H1 (cell line): ENCODE results near the gene HES2. TPM values are rescaled to one million over a fixed set of nuclear protein-coding genes. Genes with fewer than 3 reads are reported as not detected.

Experiments used
- ATF2 ChIP-seq: IDR thresholded peaks from 2 replicates; pipeline ENCODE4 v1.6.1; 2012; ENCODE audit warnings: low read length, inconsistent platforms
- CBX8 ChIP-seq: fragments of 300-800, 300-1000 bp; sonication (generic); IDR thresholded peaks from 2 replicates; pipeline ENCODE4 v1.7.1; 2016; ENCODE audit warnings: low read depth, low read length, borderline replicate concordance
- HDAC2 ChIP-seq, 2 experiments: fragments of 300-600 bp in 1 of 2; sonication (generic) in 1 of 2; IDR thresholded peaks; 2 replicates each; pipeline ENCODE4 v1.6.1; 2011 to 2012; ENCODE audit warnings: low read depth in 2 of 2, low read length in 2 of 2, mild to moderate bottlenecking in 2 of 2, moderate library complexity in 2 of 2, borderline replicate concordance in 1 of 2, inconsistent platforms in 1 of 2
- polyA plus RNA-seq, 7 experiments: library from polyadenylated mRNA; depleted of rRNA in 3 of 7; stranded (reverse) in 5 of 7; unstranded in 2 of 7; fragments of >200 nt in 5 of 7; fragments of 200-250 nt in 2 of 7; gene quantifications; 1 replicate in 5 of 7; 2 replicates in 1 of 7; 4 replicates in 1 of 7; pipeline versions ENCODE4 v1.2.1 to v1.2.3, GENCODE V29; 2011 to 2013; ENCODE audit warnings: missing spikeins in 2 of 7, mixed read lengths in 2 of 7
- total RNA-seq: library from RNA; stranded (reverse); fragmentation: NEBNext Ultra II Directional; extraction: Animal tissue kit (Norgen Biotek cat#: 25700); gene quantifications from 2 replicates; pipeline ENCODE4 v1.2.1, GENCODE V29; 2021

The HES2 gene
- total and polyA plus RNA-seq, 2 of the 8 experiments (the other 6 are each of a cell fraction or from before 2014, with no cell fraction given), result 0.15 to 0.53 TPM

DNA sequence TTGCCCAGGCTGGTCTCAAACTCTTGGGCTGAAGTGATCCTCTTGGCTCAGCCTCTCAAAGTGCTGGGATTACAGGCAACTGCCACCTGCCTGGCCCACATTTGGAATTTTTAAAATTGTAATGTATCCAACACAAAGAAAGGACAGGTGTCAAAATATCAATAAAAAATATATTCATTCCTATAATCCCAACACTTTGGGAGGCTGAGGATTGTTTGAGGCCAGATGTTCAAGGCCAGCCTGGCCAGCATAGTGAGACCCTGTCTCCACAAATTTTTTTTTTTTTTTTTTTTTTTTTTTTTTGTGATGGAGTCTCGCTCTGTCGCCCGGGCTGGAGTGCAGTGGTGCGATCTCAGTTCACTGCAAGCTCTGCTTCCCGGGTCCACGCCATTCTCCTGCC is 10.0 kb downstream of the HES2 start (continued):
- no peak for TF ChIP-seq ATF2
- no peak for TF ChIP-seq HDAC2 (IDR thresholded peaks at IDR 0.05; ENCODE audit: borderline replicate concordance in 1 of 2, low read depth in 2 of 2, low read length in 2 of 2)
- no peak for TF ChIP-seq CBX8
